Keratinocyte (primary cell): Measurements from ENCODE around the gene TPT1. TPM values are rescaled to one million over a fixed set of nuclear protein-coding genes. Genes with fewer than 3 reads are reported as not detected.
"Not testable (repeated sequence)": the region's sequence is repeated elsewhere in the genome, so short reads cannot be mapped to it uniquely, and the experiment has no call there.

Source experiments
- DNase-seq: peaks from one replicate; pipeline ENCODE4 v3.0.0-alpha.2; 2011; ENCODE audit warnings: low read depth, missing footprints, low spot score
- FAIRE-seq: peaks from 2 replicates; lab custom pipeline; 2011; peaks lifted over from hg19 to GRCh38; lab: Jason Lieb, UNC
- H2AFZ ChIP-seq: 2 replicates; pipeline ENCODE4 v1.6.0; 2012; ENCODE audit warnings: low read length, control low read depth, inconsistent platforms; ENCODE audit not compliant: control insufficient read depth
- H3K27ac ChIP-seq: 2 replicates; pipeline ENCODE4 v1.5.1; 2011; ENCODE audit warnings: low read length; ENCODE audit not compliant: control insufficient read depth, insufficient read depth
- H3K27me3 ChIP-seq: 3 replicates; pipeline ENCODE4 v1.6.0; 2011; ENCODE audit warnings: low read length; ENCODE audit not compliant: control insufficient read depth, insufficient read depth; ENCODE audit errors: extremely low read depth
- H3K36me3 ChIP-seq, 2 experiments: 2 replicates in 1 of 2; 3 replicates in 1 of 2; pipeline ENCODE4 v1.5.1; 2011; ENCODE audit warnings: low read length in 2 of 2, mild to moderate bottlenecking in 1 of 2; ENCODE audit not compliant: control insufficient read depth in 2 of 2, insufficient read depth in 2 of 2; ENCODE audit errors: extremely low read depth in 1 of 2
- H3K4me1 ChIP-seq: 3 replicates; pipeline ENCODE4 v1.5.1; 2011; ENCODE audit warnings: low read length; ENCODE audit not compliant: control insufficient read depth, insufficient read depth; ENCODE audit errors: extremely low read depth
- H3K4me2 ChIP-seq: 3 replicates; pipeline ENCODE4 v1.6.0; 2011; ENCODE audit warnings: low read depth, low read length; ENCODE audit not compliant: control insufficient read depth, insufficient read depth; ENCODE audit errors: extremely low read depth
- H3K4me3 ChIP-seq, 3 experiments: fragments of 200-600 bp in 1 of 3; sonication (generic) in 1 of 3; 2 replicates in 2 of 3; 3 replicates in 1 of 3; pipeline ENCODE4 v1.5.1; 2011 to 2016; ENCODE audit warnings: low read length in 3 of 3, mild to moderate bottlenecking in 3 of 3, control low read depth in 2 of 3, inconsistent platforms in 1 of 3, low read depth in 1 of 3, mixed read lengths in 1 of 3, mixed run types in 1 of 3, moderate library complexity in 1 of 3; ENCODE audit not compliant: control insufficient read depth in 2 of 3, insufficient read depth in 2 of 3; ENCODE audit errors: extremely low read depth in 1 of 3
- H3K79me2 ChIP-seq: 2 replicates; pipeline ENCODE4 v1.6.0; 2012; ENCODE audit warnings: low read length; ENCODE audit not compliant: control insufficient read depth, insufficient read depth
- H3K9ac ChIP-seq: 3 replicates; pipeline ENCODE4 v1.6.0; 2011; ENCODE audit warnings: low read length; ENCODE audit not compliant: control insufficient read depth, insufficient read depth; ENCODE audit errors: extremely low read depth
- H3K9me1 ChIP-seq: 3 replicates; pipeline ENCODE4 v1.6.0; 2011; ENCODE audit warnings: low read length; ENCODE audit not compliant: control insufficient read depth, insufficient read depth; ENCODE audit errors: extremely low read depth
- H3K9me3 ChIP-seq: 2 replicates; pipeline ENCODE4 v1.5.1; 2012; ENCODE audit warnings: low read depth, low read length; ENCODE audit not compliant: control insufficient read depth
- H4K20me1 ChIP-seq: 3 replicates; pipeline ENCODE4 v1.6.0; 2011; ENCODE audit warnings: low read length; ENCODE audit not compliant: control insufficient read depth, insufficient read depth; ENCODE audit errors: extremely low read depth
- CTCF ChIP-seq, 3 experiments: IDR thresholded peaks in 1 of 3; conservative IDR thresholded peaks in 1 of 3; optimal IDR thresholded peaks in 1 of 3; 2 replicates in 2 of 3; 3 replicates in 1 of 3; pipeline versions ENCODE3 to v1.5.1; 2011; ENCODE audit warnings: low read length in 3 of 3, mild to moderate bottlenecking in 3 of 3, moderate library complexity in 2 of 3, control low read depth in 1 of 3, inconsistent platforms in 1 of 3; ENCODE audit not compliant: insufficient read depth in 2 of 3; ENCODE audit errors: extremely low read depth in 1 of 3
- EZH2 ChIP-seq: IDR thresholded peaks from one replicate; pipeline ENCODE4 v1.6.1; 2012; ENCODE audit warnings: inconsistent platforms, mild to moderate bottlenecking, low read length, moderate library complexity
- dilution Hi-C: fragments of 300-500 bp; cut with MboI; formaldehyde crosslinking; loops from one replicate; pipeline ENCODE4 v1.7.0; 2020; ENCODE audit warnings: low sequenced_read_pairs; ENCODE audit not compliant: extremely low pct_ligation_motif_present
- polyA plus RNA-seq, 5 experiments: library from polyadenylated mRNA; depleted of rRNA in 3 of 5; stranded (reverse) in 3 of 5; stranded (forward) in 1 of 5; unstranded in 1 of 5; fragments of >200 nt; gene quantifications; 1 replicate in 1 of 5; 2 replicates in 3 of 5; 3 replicates in 1 of 5; pipeline versions ENCODE4 v1.2.1 to v1.2.3, GENCODE V29; 2011 to 2012; ENCODE audit warnings: missing spikeins in 2 of 5, low read depth in 1 of 5, low replicate concordance in 1 of 5

Gene TPT1
- polyA plus RNA-seq, 1 donor (not counting 4 experiments of a cell fraction or from before 2014, with no cell fraction given), result 8,174 TPM

- no peaks in the 10 kb centered on the region for H3K4me1 ChIP-seq
- FAIRE-seq, result peak; percentile 39
Measured at GRCh38 chr13:45384474-45385174, 43.6 kb upstream of the TPT1 start.

GRCh38 chr13:45382739-45383138 lies 41.8 kb upstream of the TPT1 start:
- H2AFZ ChIP-seq, H3K27ac ChIP-seq, H3K36me3 ChIP-seq, H3K4me3 ChIP-seq, H3K9me3 ChIP-seq, dilution Hi-C loops, H3K9me1 ChIP-seq, H3K4me2 ChIP-seq, H3K9ac ChIP-seq, FAIRE-seq, H4K20me1 ChIP-seq, H3K27me3 ChIP-seq, DNase-seq, H3K79me2 ChIP-seq, H3K4me1 ChIP-seq: not testable (repeated sequence)

More at GRCh38 chr13:45384474-45385174, 43.6 kb upstream of the TPT1 start:
- TF ChIP-seq CTCF (optimal IDR thresholded peaks at IDR 0.05 in 1 of 3, IDR thresholded peaks at IDR 0.05 in 1 of 3, conservative IDR thresholded peaks at IDR 0.05 in 1 of 3; ENCODE audit: extremely low read depth in 1 of 3, insufficient read depth in 2 of 3, low read length in 3 of 3), result no peak
- no peak for TF ChIP-seq EZH2
- Histone ChIP-seq H3K9me3 (no peaks in the 10 kb centered on the region), H3K9ac (no peak overlapping the region), H2AFZ (no peak overlapping the region), H3K4me3 (no peak overlapping the region), H4K20me1 (no peaks in the 10 kb centered on the region), H3K4me2 (no peak overlapping the region), H3K79me2 (no peaks in the 10 kb centered on the region), H3K27me3 (no peaks in the 10 kb centered on the region), H3K36me3 (peaks cover 3 to 4% of the 10 kb centered on the region in 2 experiments), H3K9me1 (no peaks in the 10 kb centered on the region), H3K27ac (no peak overlapping the region)
- dilution Hi-C loops, result no loop called here
- no peak for DNase-seq

- no peak for TF ChIP-seq EZH2
- TF ChIP-seq CTCF (optimal IDR thresholded peaks at IDR 0.05 in 1 of 3, IDR thresholded peaks at IDR 0.05 in 1 of 3, conservative IDR thresholded peaks at IDR 0.05 in 1 of 3; ENCODE audit: extremely low read depth in 1 of 3, insufficient read depth in 2 of 3, low read length in 3 of 3), result no peak
- Histone ChIP-seq H3K9me1 (no peaks in the 10 kb centered on the region), H3K9ac (no peak overlapping the region), H3K4me1 (no peaks in the 10 kb centered on the region), H3K4me3 (no peak overlapping the region), H2AFZ (no peak overlapping the region), H3K4me2 (no peak overlapping the region), H3K9me3 (no peaks in the 10 kb centered on the region), H3K27ac (no peak overlapping the region), H3K79me2 (no peaks in the 10 kb centered on the region), H4K20me1 (no peaks in the 10 kb centered on the region), H3K27me3 (no peaks in the 10 kb centered on the region), H3K36me3 (peaks cover 3 to 4% of the 10 kb centered on the region in 2 experiments)
- FAIRE-seq (no peak), DNase-seq (no peak)
- dilution Hi-C loops, result no loop called here
Measured at GRCh38 chr13:45381196-45381595, 40.2 kb upstream of the TPT1 start.

GRCh38 chr13:45380708-45381107 lies 39.7 kb upstream of the TPT1 start:
- H3K9me1 ChIP-seq, H3K79me2 ChIP-seq, H3K4me2 ChIP-seq, H2AFZ ChIP-seq, H3K4me3 ChIP-seq, H3K27ac ChIP-seq, H3K4me1 ChIP-seq, H3K36me3 ChIP-seq, H3K9ac ChIP-seq, FAIRE-seq, DNase-seq, dilution Hi-C loops, H4K20me1 ChIP-seq, H3K9me3 ChIP-seq, H3K27me3 ChIP-seq: not testable (repeated sequence)
